Mesenchymal stem cell (in vitro differentiated cells and primary cell): ENCODE data around the gene KLHL29.

ENCODE experiments used
- DNase-seq: peaks from one replicate; pipeline ENCODE4 v3.0.0-alpha.2; 2013
- H2AFZ ChIP-seq: one replicate; pipeline ENCODE4 v1.6.1; 2013; ENCODE audit warnings: low read depth, mild to moderate bottlenecking, control low read depth, inconsistent platforms, low read length, moderate library complexity
- H2AK5ac ChIP-seq: 2 replicates; pipeline ENCODE4 v1.6.1; 2013; ENCODE audit warnings: low read length, moderate library complexity, mild to moderate bottlenecking, inconsistent platforms; ENCODE audit not compliant: severe bottlenecking
- H2BK120ac ChIP-seq: one replicate; pipeline ENCODE4 v1.6.1; 2013; ENCODE audit warnings: low read depth, mild to moderate bottlenecking, inconsistent platforms, low read length, moderate library complexity
- H2BK12ac ChIP-seq, 2 experiments: one replicate each; pipeline ENCODE4 v1.6.1; 2013; ENCODE audit warnings: inconsistent platforms in 2 of 2, low read length in 2 of 2, mild to moderate bottlenecking in 2 of 2, moderate library complexity in 2 of 2, control low read depth in 1 of 2
- H2BK15ac ChIP-seq: one replicate; pipeline ENCODE4 v1.6.1; 2013; ENCODE audit warnings: mild to moderate bottlenecking, low read depth, inconsistent platforms; ENCODE audit not compliant: poor library complexity, severe bottlenecking
- H2BK5ac ChIP-seq: 2 replicates; pipeline ENCODE4 v1.6.1; 2013; ENCODE audit warnings: low read depth, mild to moderate bottlenecking, low read length, control low read depth, inconsistent platforms; ENCODE audit not compliant: poor library complexity, severe bottlenecking
- H3K14ac ChIP-seq, 2 experiments: one replicate each; pipeline ENCODE4 v1.6.1; 2013; ENCODE audit warnings: inconsistent platforms in 2 of 2, low read length in 2 of 2, control low read depth in 1 of 2, mild to moderate bottlenecking in 1 of 2, moderate library complexity in 1 of 2
- H3K18ac ChIP-seq, 2 experiments: one replicate each; pipeline ENCODE4 v1.6.1; 2013; ENCODE audit warnings: inconsistent platforms in 2 of 2, low read length in 2 of 2, control low read depth in 1 of 2, low read depth in 1 of 2, mild to moderate bottlenecking in 1 of 2
- H3K23ac ChIP-seq, 2 experiments: one replicate each; pipeline ENCODE4 v1.6.1; 2013; ENCODE audit warnings: inconsistent platforms in 2 of 2, low read length in 2 of 2, mild to moderate bottlenecking in 2 of 2, moderate library complexity in 2 of 2, control low read depth in 1 of 2
- H3K27ac ChIP-seq: 2 replicates; pipeline ENCODE4 v1.5.1; 2013; ENCODE audit warnings: mild to moderate bottlenecking, moderate library complexity, low read length, control low read depth, inconsistent platforms; ENCODE audit not compliant: poor library complexity, severe bottlenecking
- H3K27me3 ChIP-seq, 2 experiments: 2 replicates each; pipeline versions ENCODE4 v1.6.1 to v1.7.0; 2013; ENCODE audit warnings: low read length in 2 of 2, mild to moderate bottlenecking in 2 of 2, moderate library complexity in 2 of 2, control low read depth in 1 of 2, inconsistent platforms in 1 of 2; ENCODE audit not compliant: control insufficient read depth in 1 of 2, insufficient read depth in 1 of 2
- H3K36me3 ChIP-seq, 2 experiments: 2 replicates each; pipeline versions ENCODE4 v1.6.1 to v1.7.0; 2013; ENCODE audit warnings: low read length in 2 of 2, control low read depth in 1 of 2, inconsistent platforms in 1 of 2, low read depth in 1 of 2, mild to moderate bottlenecking in 1 of 2; ENCODE audit not compliant: insufficient read depth in 2 of 2, control insufficient read depth in 1 of 2
- H3K4ac ChIP-seq, 2 experiments: one replicate each; pipeline ENCODE4 v1.6.1; 2013; ENCODE audit warnings: inconsistent platforms in 2 of 2, low read length in 2 of 2, mild to moderate bottlenecking in 2 of 2, moderate library complexity in 2 of 2, control low read depth in 1 of 2, low read depth in 1 of 2
- H3K4me1 ChIP-seq: 2 replicates; pipeline ENCODE4 v1.6.1; 2013; ENCODE audit warnings: low read depth, low read length, control low read depth; ENCODE audit not compliant: control insufficient read depth, insufficient read depth
- H3K4me2 ChIP-seq: 2 replicates; pipeline ENCODE4 v1.6.1; 2013; ENCODE audit warnings: low read length, mild to moderate bottlenecking, inconsistent platforms; ENCODE audit not compliant: poor library complexity, severe bottlenecking
- H3K4me3 ChIP-seq, 2 experiments: 2 replicates each; pipeline versions ENCODE4 v1.5.1 to v1.7.0; 2013; ENCODE audit warnings: low read length in 2 of 2, mild to moderate bottlenecking in 2 of 2, control low read depth in 1 of 2, low read depth in 1 of 2; ENCODE audit not compliant: insufficient read depth in 1 of 2
- H3K79me1 ChIP-seq: replicated peaks from 2 replicates; pipeline ENCODE4 v1.6.1; 2013; ENCODE audit warnings: mild to moderate bottlenecking, control low read depth, low read length, inconsistent platforms; ENCODE audit not compliant: poor library complexity, severe bottlenecking
- H3K9ac ChIP-seq: 2 replicates; pipeline ENCODE4 v1.7.0; 2013; ENCODE audit warnings: mild to moderate bottlenecking, low read length, moderate library complexity
- H3K9me3 ChIP-seq: 2 replicates; pipeline ENCODE4 v1.7.0; 2013; ENCODE audit warnings: mild to moderate bottlenecking, low read length; ENCODE audit not compliant: control insufficient read depth
- H4K8ac ChIP-seq: one replicate; pipeline ENCODE4 v1.6.1; 2013; ENCODE audit warnings: inconsistent platforms, mild to moderate bottlenecking, low read length, moderate library complexity
- H4K91ac ChIP-seq: one replicate; pipeline ENCODE4 v1.6.1; 2013; ENCODE audit warnings: mild to moderate bottlenecking, low read length, inconsistent platforms
- WGBS: methylation state at CpG from one replicate; pipeline ENCODE4 v1.1.7; 2013; ENCODE audit warnings: mixed read lengths; 5-methylcytosine and 5-hydroxymethylcytosine counted together

The KLHL29 gene

GRCh38 chr2:23426263-23426905 is 41.4 kb downstream of the KLHL29 start:
- peak overlapping the region; percentile 31 for H2BK15ac ChIP-seq
- H3K4me2 ChIP-seq, result peak overlapping the region; percentile 1
- peak overlapping the region; percentile 1 for H3K9ac ChIP-seq
- H3K27ac ChIP-seq, result no peak overlapping the region
- no peak overlapping the region for H3K14ac ChIP-seq
- H3K36me3 ChIP-seq, result peaks cover 0 to 12% of the 10 kb centered on the region in 2 experiments
- H2BK120ac ChIP-seq, result no peak overlapping the region
- peak overlapping the region in 1 of 2 experiments; percentile 76 for H3K4ac ChIP-seq
- H2AFZ ChIP-seq, result no peak overlapping the region
- peak overlapping the region; percentile 18 to 64 for H2BK12ac ChIP-seq
- H2BK5ac ChIP-seq, result no peak overlapping the region
- H3K18ac ChIP-seq, result peak overlapping the region; percentile 30 to 74
- no peaks in the 10 kb centered on the region for H3K9me3 ChIP-seq
- H3K4me3 ChIP-seq, result no peak overlapping the region
- peaks cover 25% of the 10 kb centered on the region for H3K4me1 ChIP-seq
- H3K23ac ChIP-seq, result no peak overlapping the region
- no peak overlapping the region for H4K8ac ChIP-seq
- DNase-seq, result peak; percentile 93
- H3K79me1 ChIP-seq, result peaks cover 14% of the 10 kb centered on the region
- no peak overlapping the region for H4K91ac ChIP-seq
- 34% methylated on average over 11 of the region's 12 CpGs for WGBS
- no peaks in the 10 kb centered on the region for H3K27me3 ChIP-seq
- H2AK5ac ChIP-seq, result no peak overlapping the region

GRCh38 chr2:23427350-23427749 is 42.4 kb downstream of the KLHL29 start:
- Histone ChIP-seq H3K18ac (peak overlapping the region in 1 of 2 experiments; percentile 5), H3K79me1 (peaks cover 13% of the 10 kb centered on the region), H2BK15ac (no peak overlapping the region), H3K27ac (no peak overlapping the region), H3K14ac (no peak overlapping the region), H2AK5ac (no peak overlapping the region), H3K36me3 (peaks cover 0 to 12% of the 10 kb centered on the region in 2 experiments), H4K8ac (no peak overlapping the region), H3K9me3 (no peaks in the 10 kb centered on the region), H3K4me3 (no peak overlapping the region), H2BK12ac (peak overlapping the region; percentile 37 to 69), H3K4me1 (peaks cover 24% of the 10 kb centered on the region), H2AFZ (no peak overlapping the region), H3K4me2 (no peak overlapping the region), H2BK120ac (no peak overlapping the region), H4K91ac (no peak overlapping the region), H3K9ac (peak overlapping the region; percentile 1), H2BK5ac (no peak overlapping the region), H3K23ac (no peak overlapping the region), H3K4ac (no peak overlapping the region), H3K27me3 (no peaks in the 10 kb centered on the region)
- WGBS, result 82% methylated on average over 8 of the region's 8 CpGs
- DNase-seq, result no peak

GRCh38 chr2:23427976-23428375 is 43.0 kb downstream of the KLHL29 start:
- H3K4me2 ChIP-seq, result no peak overlapping the region
- no peak for DNase-seq
- no peak overlapping the region for H3K23ac ChIP-seq
- H3K4ac ChIP-seq, result peak overlapping the region in 1 of 2 experiments; percentile 19
- peak overlapping the region in 1 of 2 experiments; percentile 77 for H3K18ac ChIP-seq
- H2AK5ac ChIP-seq, result peak overlapping the region; percentile 34
- H4K8ac ChIP-seq, result peak overlapping the region; percentile 30
- peak overlapping the region; percentile 76 for H4K91ac ChIP-seq
- no peak overlapping the region for H3K4me3 ChIP-seq
- peak overlapping the region; percentile 4 to 61 for H2BK12ac ChIP-seq
- WGBS, result 92% methylated on average over 11 of the region's 12 CpGs
- H2BK15ac ChIP-seq, result peak overlapping the region; percentile 76
- H3K9ac ChIP-seq, result no peak overlapping the region
- no peak overlapping the region for H3K14ac ChIP-seq
- H3K4me1 ChIP-seq, result peaks cover 20% of the 10 kb centered on the region
- no peaks in the 10 kb centered on the region for H3K9me3 ChIP-seq
- no peaks in the 10 kb centered on the region for H3K27me3 ChIP-seq
- peaks cover 0 to 12% of the 10 kb centered on the region in 2 experiments for H3K36me3 ChIP-seq
- H2BK5ac ChIP-seq, result no peak overlapping the region
- no peak overlapping the region for H2BK120ac ChIP-seq
- H3K27ac ChIP-seq, result no peak overlapping the region
- no peak overlapping the region for H2AFZ ChIP-seq
- peaks cover 19% of the 10 kb centered on the region for H3K79me1 ChIP-seq

GRCh38 chr2:23429036-23429435 is 44.1 kb downstream of the KLHL29 start:
- H2AK5ac ChIP-seq, result peak overlapping the region; percentile 30
- no peak overlapping the region for H3K4me3 ChIP-seq
- no peak overlapping the region for H2BK120ac ChIP-seq
- H2BK5ac ChIP-seq, result no peak overlapping the region
- H3K9ac ChIP-seq, result no peak overlapping the region
- H3K27ac ChIP-seq, result no peak overlapping the region
- DNase-seq, result no peak
- H3K23ac ChIP-seq, result no peak overlapping the region
- no peaks in the 10 kb centered on the region for H3K27me3 ChIP-seq
- H4K91ac ChIP-seq, result peak overlapping the region; percentile 52
- H3K14ac ChIP-seq, result no peak overlapping the region
- peak overlapping the region in 1 of 2 experiments; percentile 61 for H2BK12ac ChIP-seq
- no peak overlapping the region for H2BK15ac ChIP-seq
- H4K8ac ChIP-seq, result no peak overlapping the region
- no peak overlapping the region for H3K4me2 ChIP-seq
- peaks cover 0 to 12% of the 10 kb centered on the region in 2 experiments for H3K36me3 ChIP-seq
- H3K18ac ChIP-seq, result peak overlapping the region in 1 of 2 experiments; percentile 52
- no peaks in the 10 kb centered on the region for H3K9me3 ChIP-seq
- peaks cover 20% of the 10 kb centered on the region for H3K4me1 ChIP-seq
- no peak overlapping the region for H2AFZ ChIP-seq
- H3K4ac ChIP-seq, result peak overlapping the region in 1 of 2 experiments; percentile 76
- H3K79me1 ChIP-seq, result peaks cover 22% of the 10 kb centered on the region
- 97% methylated on average over 6 of the region's 6 CpGs for WGBS
